Adipose tissue (tissue), 3 donors: ENCODE measurements around the gene TIMM17A. TPM values are rescaled to one million over a fixed set of nuclear protein-coding genes. Genes with fewer than 3 reads are reported as not detected.
"Not testable (repeated sequence)": the region's sequence is repeated elsewhere in the genome, so short reads cannot be mapped to it uniquely, and the experiment has no call there.

Experiments
- H3K27ac ChIP-seq: one replicate; pipeline ENCODE4 v1.5.1; 2013; ENCODE audit warnings: low read depth, low read length
- WGBS, 3 donors: extraction: QIAGEN DNeasy Blood & Tissue Kit; methylation state at CpG; one replicate each; pipeline ENCODE4 v1.1.7; 2013; 5-methylcytosine and 5-hydroxymethylcytosine counted together
- polyA plus RNA-seq, 3 donors: library from polyadenylated mRNA; stranded (reverse); fragments of 200-250 nt; gene quantifications; one replicate each; pipeline ENCODE4 v1.2.3, GENCODE V29; 2013
- donor health status: healthy with polysubstance abuse.
- donor health status: Bipolar disorder and iron deficiency.
- donor health status: healthy.

TIMM17A gene
- polyA plus RNA-seq, 3 donors: 19.2 to 44.6 (median 38.0) TPM

DNA sequence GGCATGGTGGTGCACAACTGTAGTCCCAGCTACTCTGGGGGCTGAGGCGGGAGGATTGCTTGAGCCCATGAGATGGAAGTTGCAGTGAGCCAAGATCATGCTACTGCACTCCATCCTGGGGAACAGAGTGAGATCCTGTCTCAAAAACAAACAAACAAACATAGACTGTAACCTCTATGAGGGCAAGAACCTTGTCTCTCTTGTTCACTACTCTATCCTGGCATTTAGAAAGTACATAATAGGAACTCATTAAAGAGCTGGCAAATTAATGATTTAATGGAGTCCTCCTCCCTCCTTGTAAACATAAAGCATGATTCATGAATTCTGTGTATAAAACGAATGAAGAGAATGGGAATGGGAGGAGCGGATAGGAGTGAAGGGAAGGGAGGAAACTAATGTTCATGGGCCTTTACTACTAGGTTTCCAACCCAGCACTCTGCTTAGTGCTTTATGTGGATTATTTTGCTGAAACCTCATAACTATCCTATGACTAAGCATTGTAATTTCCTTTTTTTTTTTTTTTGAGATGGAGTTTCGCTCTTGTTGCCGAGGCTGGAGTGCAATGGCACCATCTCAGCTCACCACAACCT lies 17.6 kb upstream of the TIMM17A start:
- H3K27ac ChIP-seq: no peak overlapping the region
- 47 to 78% (median 62%) methylated on average over 5 of the region's 5 CpGs for WGBS, 3 donors

DNA sequence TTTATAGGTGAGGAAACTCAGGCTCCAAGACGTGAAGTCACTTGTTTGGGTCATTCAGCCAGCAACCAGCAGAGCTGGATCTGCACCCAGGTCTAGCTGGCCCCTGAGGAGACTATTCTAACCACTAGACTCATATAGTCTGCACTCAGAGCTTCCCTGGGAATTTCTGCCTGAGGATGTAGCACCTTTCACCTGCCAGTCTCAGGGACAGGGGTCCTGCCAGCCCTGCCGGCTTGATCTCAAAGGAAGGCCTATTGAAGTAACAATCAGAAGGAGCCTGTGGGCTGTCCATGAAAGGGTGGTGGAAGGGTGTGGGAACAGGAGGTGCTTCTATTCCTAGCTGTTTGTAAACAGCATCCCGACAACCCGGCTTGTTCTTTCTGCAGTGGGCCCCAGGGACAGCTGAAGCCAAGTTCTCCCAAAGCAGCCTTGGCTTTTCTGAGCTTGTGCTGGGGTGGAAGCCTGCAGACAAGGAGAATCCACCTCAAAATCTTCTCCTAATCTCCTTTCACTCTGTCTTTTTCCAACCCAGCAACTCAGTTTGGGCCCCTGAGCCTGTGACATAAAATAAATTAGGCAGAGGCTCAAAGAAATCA lies 16.8 kb upstream of the TIMM17A start:
- 45 to 58% (median 56%) methylated on average over 4 of the region's 4 CpGs for WGBS, 3 donors

GRCh38 chr1:201939148-201939547 lies 16.2 kb upstream of the TIMM17A start:
- 49 to 55% (median 52%) methylated on average over 4 of the region's 4 CpGs for WGBS, 3 donors
- no peak overlapping the region for H3K27ac ChIP-seq

More for the DNA sequence above, 16.8 kb upstream of the TIMM17A start:
- no peak overlapping the region for H3K27ac ChIP-seq

GRCh38 chr1:201939574-201939973 lies 15.7 kb upstream of the TIMM17A start:
- H3K27ac ChIP-seq: no peak overlapping the region
- WGBS, 3 donors: 67 to 77% (median 69%) methylated on average over 5 of the region's 5 CpGs

- H3K27ac ChIP-seq: not testable (repeated sequence)
Measured at GRCh38 chr1:201940316-201940715, 15.0 kb upstream of the TIMM17A start.

DNA sequence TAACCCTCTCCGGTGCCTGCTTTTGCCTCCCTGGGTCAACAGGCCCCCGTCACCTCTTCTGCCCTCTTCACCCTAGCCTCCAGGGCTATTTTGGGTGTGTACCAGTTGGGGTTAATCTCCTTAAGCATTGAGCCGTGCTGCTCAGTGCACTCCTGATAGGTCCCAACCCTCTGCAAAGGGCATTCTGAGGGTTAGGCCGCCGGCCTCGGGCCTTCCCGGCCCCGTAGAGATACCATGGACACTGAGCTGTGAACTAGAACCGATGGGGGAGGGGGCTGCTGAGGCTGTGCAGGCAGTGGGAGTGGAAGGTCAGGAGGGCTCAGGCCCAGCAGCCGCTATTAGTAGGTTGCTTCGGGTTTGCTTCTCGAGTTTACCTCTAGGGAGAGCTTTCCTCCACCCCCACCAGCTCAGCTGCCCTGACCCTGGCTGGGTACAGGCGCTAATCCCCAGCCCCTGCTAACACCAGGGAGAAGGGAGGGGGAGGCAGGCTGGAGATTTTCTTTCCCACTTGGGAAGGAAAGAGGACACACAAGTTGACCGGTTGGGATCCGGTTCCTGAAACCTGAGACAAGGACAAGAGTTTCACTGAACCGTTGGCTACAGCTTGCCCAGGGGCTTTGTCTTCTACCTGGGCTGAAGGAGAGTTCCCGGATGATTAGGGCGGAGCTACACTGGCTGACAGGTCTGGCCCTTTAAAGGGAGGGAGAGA lies 13.7 kb upstream of the TIMM17A start:
- 62 to 66% (median 66%) methylated on average over 18 of the region's 18 CpGs for WGBS, 3 donors
- no peak overlapping the region for H3K27ac ChIP-seq

More at GRCh38 chr1:201940316-201940715, 15.0 kb upstream of the TIMM17A start:
- WGBS, 3 donors: 94 to 96% (median 95%) methylated on average over 10 of the region's 10 CpGs

DNA sequence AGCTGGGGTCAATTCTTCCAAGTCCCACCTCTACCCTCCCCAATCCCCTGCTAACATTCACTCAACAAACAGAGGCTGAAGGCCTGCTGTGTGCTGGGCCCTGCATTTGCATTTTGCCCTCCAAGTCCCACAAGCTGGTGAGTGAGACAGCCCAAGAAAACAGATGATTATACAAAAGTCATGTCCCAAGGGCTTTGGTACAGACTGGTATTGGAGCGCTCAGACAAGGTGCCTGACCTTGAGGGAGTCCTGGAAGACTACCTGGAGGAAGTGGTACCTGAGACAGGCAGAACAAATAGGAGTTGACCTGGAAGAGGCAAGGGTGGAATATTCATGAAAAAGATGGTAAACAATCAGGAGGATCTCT lies 13.2 kb upstream of the TIMM17A start:
- H3K27ac ChIP-seq: no peak overlapping the region
- 86 to 100% (median 91%) methylated on average over 1 of the region's 1 CpG for WGBS, 3 donors

DNA sequence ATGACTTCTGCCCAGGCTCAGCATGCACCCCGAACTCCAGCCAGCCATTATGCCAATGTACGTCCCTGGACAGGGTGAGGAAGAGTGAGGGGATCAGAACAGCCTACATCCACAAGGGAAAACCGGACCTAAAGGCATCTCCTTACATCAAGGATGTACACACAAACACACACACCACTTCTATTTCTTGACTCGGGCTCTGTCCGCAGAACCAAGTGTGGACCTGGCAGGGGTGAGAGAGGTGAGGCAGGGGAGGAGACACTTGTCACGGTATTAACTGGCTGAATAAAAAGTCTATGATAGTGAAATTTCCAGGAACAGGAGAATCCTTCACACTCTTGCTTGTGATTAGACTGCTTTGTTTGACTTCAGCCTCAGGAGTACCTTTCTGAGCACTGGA lies 11.3 kb upstream of the TIMM17A start:
- no peak overlapping the region for H3K27ac ChIP-seq
- WGBS, 3 donors: 82 to 89% (median 86%) methylated on average over 6 of the region's 6 CpGs

GRCh38 chr1:201944639-201945038 lies 10.7 kb upstream of the TIMM17A start:
- H3K27ac ChIP-seq: no peak overlapping the region
- WGBS, 3 donors: 54 to 67% (median 65%) methylated on average over 2 to 3 of the region's 3 CpGs

GRCh38 chr1:201945157-201945556 lies 10.1 kb upstream of the TIMM17A start:
- H3K27ac ChIP-seq: no peak overlapping the region
- 44 to 57% (median 54%) methylated on average over 4 of the region's 4 CpGs for WGBS, 3 donors

DNA sequence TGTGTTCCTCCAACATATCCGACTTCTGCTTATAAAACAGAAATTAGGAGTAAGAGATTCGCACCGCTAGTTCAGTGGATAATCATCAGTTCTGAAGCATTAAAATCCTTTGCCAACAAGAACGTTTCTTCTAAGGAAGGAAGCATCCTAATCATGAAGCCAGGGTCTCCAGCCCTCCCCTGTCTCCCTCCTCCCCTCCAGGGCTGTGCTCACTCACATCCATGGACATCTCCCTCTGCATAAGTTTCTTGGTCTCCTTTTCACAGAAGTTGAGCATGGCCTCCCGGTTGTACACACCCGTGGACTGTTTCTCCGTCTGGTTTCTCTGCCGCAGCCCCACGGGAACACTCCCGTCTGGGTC lies 9.5 kb upstream of the TIMM17A start:
- WGBS, 3 donors: 25 to 34% (median 33%) methylated on average over 10 of the region's 10 CpGs
- no peak overlapping the region for H3K27ac ChIP-seq

DNA sequence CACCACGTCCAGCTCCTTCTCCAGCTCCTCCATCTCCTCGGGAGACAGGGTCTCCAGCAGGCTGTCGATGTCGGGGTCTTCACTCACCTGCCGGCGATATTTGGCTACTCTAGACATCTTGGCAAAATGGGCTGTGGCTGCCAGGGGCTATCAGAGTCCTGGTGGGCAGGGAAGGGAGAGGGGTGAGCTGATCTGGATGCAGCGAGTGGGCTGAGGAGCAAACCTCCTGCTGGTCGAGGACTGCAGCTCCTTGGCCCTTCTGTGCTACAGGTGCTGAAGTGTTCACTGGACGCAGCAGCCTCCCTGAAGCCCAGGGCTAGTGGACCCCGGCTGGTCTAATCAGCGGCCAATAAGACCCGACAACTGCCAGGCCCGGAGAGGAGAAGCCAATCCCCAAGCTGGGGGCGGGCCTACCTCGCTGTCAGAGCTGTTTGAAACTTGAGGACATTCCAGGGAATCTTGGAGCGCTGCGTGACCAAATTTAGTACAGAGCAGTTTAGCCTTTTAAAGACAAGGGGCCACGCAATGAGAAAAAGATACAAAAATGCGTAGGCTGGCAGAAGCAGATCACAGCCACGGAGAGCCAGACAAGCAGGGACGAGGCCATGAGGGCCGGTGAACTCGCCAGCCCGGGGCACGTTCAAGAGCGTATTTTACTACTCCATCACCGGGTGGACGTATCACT lies 8.9 kb upstream of the TIMM17A start, which contains the start of gene LMOD1:
TSS of gene LMOD1 (minus strand) at position 325 of the 685 bp plus-strand sequence. CDS start at position 117, 208 bp downstream.
- 4 to 5% (median 5%) methylated on average over 28 of the region's 28 CpGs for WGBS, 3 donors
- peak within 1 kb of the TSS; percentile 17 for H3K27ac ChIP-seq

GRCh38 chr1:201947697-201948008 lies 7.7 kb upstream of the TIMM17A start:
- WGBS, 3 donors: 33 to 68% (median 49%) methylated on average over 3 of the region's 3 CpGs
- peak overlapping the region; percentile 24 for H3K27ac ChIP-seq

DNA sequence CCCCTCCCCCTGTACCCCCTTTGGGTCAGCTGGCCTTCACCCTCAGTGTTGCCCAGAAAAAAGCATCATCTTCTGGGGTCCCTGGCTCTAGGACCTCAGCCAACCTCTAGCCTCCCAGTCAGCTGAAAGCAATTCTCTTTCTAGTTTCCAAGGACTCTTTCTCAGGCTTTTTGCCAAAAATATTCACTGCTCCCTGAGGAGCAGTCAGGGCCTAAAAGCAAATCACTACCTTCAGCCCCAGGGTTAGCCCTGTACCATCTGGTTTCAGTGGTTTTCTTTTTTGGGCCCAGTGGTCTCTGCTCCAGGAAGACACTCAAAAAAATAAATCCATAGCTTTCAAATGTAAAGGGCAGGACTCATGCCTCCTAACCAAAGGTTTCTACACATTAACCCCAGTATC lies 5.8 kb upstream of the TIMM17A start:
- H3K27ac ChIP-seq: no peak overlapping the region

GRCh38 chr1:201954263-201955008 lies 867 bp upstream of the TIMM17A start:
- 53 to 56% (median 54%) methylated on average over 24 of the region's 24 CpGs for WGBS, 3 donors
- H3K27ac ChIP-seq: no peak overlapping the region

- H3K27ac ChIP-seq: peak overlapping the region; percentile 28
- WGBS, 3 donors: 0 to 1% (median 1%) methylated on average over 17 of the region's 17 CpGs
Measured at GRCh38 chr1:201955729-201956143, 433 bp downstream of the TIMM17A start.

- WGBS, 3 donors: 81 to 90% (median 82%) methylated on average over 5 of the region's 5 CpGs
Measured at GRCh38 chr1:201958348-201958747, 3.0 kb downstream of the TIMM17A start.

GRCh38 chr1:201962382-201962781 lies 7.1 kb downstream of the TIMM17A start:
- 92% methylated on average over 10 of the region's 10 CpGs for WGBS, 3 donors

More at GRCh38 chr1:201958348-201958747, 3.0 kb downstream of the TIMM17A start:
- H3K27ac ChIP-seq: no peak overlapping the region

DNA sequence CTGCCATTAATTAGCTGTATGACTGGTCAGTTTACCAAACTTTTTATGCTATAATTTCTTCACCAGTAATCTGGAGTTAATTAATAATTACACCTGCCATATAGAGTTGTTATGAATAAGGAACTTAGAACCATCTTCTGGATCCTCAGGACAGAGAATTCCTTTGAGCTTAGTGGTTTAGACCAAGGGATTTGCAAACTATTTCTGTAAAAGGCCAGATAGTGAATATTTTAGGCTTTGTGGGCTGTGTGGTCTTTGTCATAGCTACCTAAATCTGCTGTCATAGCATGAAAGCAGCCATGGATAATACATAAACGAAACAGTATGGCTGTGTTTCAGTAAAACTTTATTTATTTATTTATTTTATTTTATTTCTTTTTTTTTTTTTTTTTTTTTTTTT lies 9.0 kb downstream of the TIMM17A start:
- no peak overlapping the region for H3K27ac ChIP-seq
- WGBS, 3 donors: 83 to 93% (median 89%) methylated on average over 1 of the region's 1 CpG

More at GRCh38 chr1:201962382-201962781, 7.1 kb downstream of the TIMM17A start:
- H3K27ac ChIP-seq: not testable (repeated sequence)
